Mesenchymal stem cell (in vitro differentiated cells and primary cell): ENCODE measurements around the gene CTRB1.
A peak's percentile ranks its signal among the peaks of the same experiment; 100 is the strongest.

ENCODE experiments used
- DNase-seq: peaks from one replicate; pipeline ENCODE4 v3.0.0-alpha.2; 2013
- H2AFZ ChIP-seq: one replicate; pipeline ENCODE4 v1.6.1; 2013; ENCODE audit warnings: low read depth, mild to moderate bottlenecking, control low read depth, inconsistent platforms, low read length, moderate library complexity
- H2AK5ac ChIP-seq: 2 replicates; pipeline ENCODE4 v1.6.1; 2013; ENCODE audit warnings: low read length, moderate library complexity, mild to moderate bottlenecking, inconsistent platforms; ENCODE audit not compliant: severe bottlenecking
- H2BK120ac ChIP-seq: one replicate; pipeline ENCODE4 v1.6.1; 2013; ENCODE audit warnings: low read depth, mild to moderate bottlenecking, inconsistent platforms, low read length, moderate library complexity
- H2BK12ac ChIP-seq, 2 experiments: one replicate each; pipeline ENCODE4 v1.6.1; 2013; ENCODE audit warnings: inconsistent platforms in 2 of 2, low read length in 2 of 2, mild to moderate bottlenecking in 2 of 2, moderate library complexity in 2 of 2, control low read depth in 1 of 2
- H2BK15ac ChIP-seq: one replicate; pipeline ENCODE4 v1.6.1; 2013; ENCODE audit warnings: mild to moderate bottlenecking, low read depth, inconsistent platforms; ENCODE audit not compliant: poor library complexity, severe bottlenecking
- H2BK5ac ChIP-seq: 2 replicates; pipeline ENCODE4 v1.6.1; 2013; ENCODE audit warnings: low read depth, mild to moderate bottlenecking, low read length, control low read depth, inconsistent platforms; ENCODE audit not compliant: poor library complexity, severe bottlenecking
- H3K14ac ChIP-seq, 2 experiments: one replicate each; pipeline ENCODE4 v1.6.1; 2013; ENCODE audit warnings: inconsistent platforms in 2 of 2, low read length in 2 of 2, control low read depth in 1 of 2, mild to moderate bottlenecking in 1 of 2, moderate library complexity in 1 of 2
- H3K18ac ChIP-seq, 2 experiments: one replicate each; pipeline ENCODE4 v1.6.1; 2013; ENCODE audit warnings: inconsistent platforms in 2 of 2, low read length in 2 of 2, control low read depth in 1 of 2, low read depth in 1 of 2, mild to moderate bottlenecking in 1 of 2
- H3K23ac ChIP-seq, 2 experiments: one replicate each; pipeline ENCODE4 v1.6.1; 2013; ENCODE audit warnings: inconsistent platforms in 2 of 2, low read length in 2 of 2, mild to moderate bottlenecking in 2 of 2, moderate library complexity in 2 of 2, control low read depth in 1 of 2
- H3K27ac ChIP-seq: 2 replicates; pipeline ENCODE4 v1.5.1; 2013; ENCODE audit warnings: mild to moderate bottlenecking, moderate library complexity, low read length, control low read depth, inconsistent platforms; ENCODE audit not compliant: poor library complexity, severe bottlenecking
- H3K27me3 ChIP-seq, 2 experiments: 2 replicates each; pipeline versions ENCODE4 v1.6.1 to v1.7.0; 2013; ENCODE audit warnings: low read length in 2 of 2, mild to moderate bottlenecking in 2 of 2, moderate library complexity in 2 of 2, control low read depth in 1 of 2, inconsistent platforms in 1 of 2; ENCODE audit not compliant: control insufficient read depth in 1 of 2, insufficient read depth in 1 of 2
- H3K36me3 ChIP-seq, 2 experiments: 2 replicates each; pipeline versions ENCODE4 v1.6.1 to v1.7.0; 2013; ENCODE audit warnings: low read length in 2 of 2, control low read depth in 1 of 2, inconsistent platforms in 1 of 2, low read depth in 1 of 2, mild to moderate bottlenecking in 1 of 2; ENCODE audit not compliant: insufficient read depth in 2 of 2, control insufficient read depth in 1 of 2
- H3K4ac ChIP-seq, 2 experiments: one replicate each; pipeline ENCODE4 v1.6.1; 2013; ENCODE audit warnings: inconsistent platforms in 2 of 2, low read length in 2 of 2, mild to moderate bottlenecking in 2 of 2, moderate library complexity in 2 of 2, control low read depth in 1 of 2, low read depth in 1 of 2
- H3K4me1 ChIP-seq: 2 replicates; pipeline ENCODE4 v1.6.1; 2013; ENCODE audit warnings: low read depth, low read length, control low read depth; ENCODE audit not compliant: control insufficient read depth, insufficient read depth
- H3K4me2 ChIP-seq: 2 replicates; pipeline ENCODE4 v1.6.1; 2013; ENCODE audit warnings: low read length, mild to moderate bottlenecking, inconsistent platforms; ENCODE audit not compliant: poor library complexity, severe bottlenecking
- H3K4me3 ChIP-seq, 2 experiments: 2 replicates each; pipeline versions ENCODE4 v1.5.1 to v1.7.0; 2013; ENCODE audit warnings: low read length in 2 of 2, mild to moderate bottlenecking in 2 of 2, control low read depth in 1 of 2, low read depth in 1 of 2; ENCODE audit not compliant: insufficient read depth in 1 of 2
- H3K79me1 ChIP-seq: replicated peaks from 2 replicates; pipeline ENCODE4 v1.6.1; 2013; ENCODE audit warnings: mild to moderate bottlenecking, control low read depth, low read length, inconsistent platforms; ENCODE audit not compliant: poor library complexity, severe bottlenecking
- H3K9ac ChIP-seq: 2 replicates; pipeline ENCODE4 v1.7.0; 2013; ENCODE audit warnings: mild to moderate bottlenecking, low read length, moderate library complexity
- H3K9me3 ChIP-seq: 2 replicates; pipeline ENCODE4 v1.7.0; 2013; ENCODE audit warnings: mild to moderate bottlenecking, low read length; ENCODE audit not compliant: control insufficient read depth
- H4K8ac ChIP-seq: one replicate; pipeline ENCODE4 v1.6.1; 2013; ENCODE audit warnings: inconsistent platforms, mild to moderate bottlenecking, low read length, moderate library complexity
- H4K91ac ChIP-seq: one replicate; pipeline ENCODE4 v1.6.1; 2013; ENCODE audit warnings: mild to moderate bottlenecking, low read length, inconsistent platforms
- WGBS: methylation state at CpG from one replicate; pipeline ENCODE4 v1.1.7; 2013; ENCODE audit warnings: mixed read lengths; 5-methylcytosine and 5-hydroxymethylcytosine counted together

Gene CTRB1

GRCh38 chr16:75229172-75230031, 10.6 kb downstream of the CTRB1 start:
- no peak overlapping the region for H3K23ac ChIP-seq
- peaks cover 54% of the 10 kb centered on the region for H3K4me1 ChIP-seq
- peak overlapping the region; percentile 28 for H2AK5ac ChIP-seq
- peaks cover 0 to 5% of the 10 kb centered on the region in 2 experiments for H3K27me3 ChIP-seq
- peaks cover 64 to 67% of the 10 kb centered on the region in 2 experiments for H3K36me3 ChIP-seq
- no peak overlapping the region for H2BK15ac ChIP-seq
- H2BK120ac ChIP-seq = no peak overlapping the region
- H3K4me3 ChIP-seq = peak overlapping the region in 1 of 2 experiments; percentile 30
- no peak overlapping the region for H4K8ac ChIP-seq
- peaks cover 17% of the 10 kb centered on the region for H3K79me1 ChIP-seq
- H3K14ac ChIP-seq = no peak overlapping the region
- no peak overlapping the region for H3K4me2 ChIP-seq
- no peak for DNase-seq
- H3K9me3 ChIP-seq = no peaks in the 10 kb centered on the region
- no peak overlapping the region for H3K9ac ChIP-seq
- peak overlapping the region; percentile 24 for H3K27ac ChIP-seq
- peak overlapping the region; percentile 20 for H4K91ac ChIP-seq
- no peak overlapping the region for H2AFZ ChIP-seq
- H2BK5ac ChIP-seq = no peak overlapping the region
- H3K18ac ChIP-seq = peak overlapping the region; percentile 15 to 28
- peak overlapping the region in 1 of 2 experiments; percentile 76 for H2BK12ac ChIP-seq
- 96% methylated on average over 48 of the region's 48 CpGs for WGBS
- peak overlapping the region in 1 of 2 experiments; percentile 25 for H3K4ac ChIP-seq

DNA sequence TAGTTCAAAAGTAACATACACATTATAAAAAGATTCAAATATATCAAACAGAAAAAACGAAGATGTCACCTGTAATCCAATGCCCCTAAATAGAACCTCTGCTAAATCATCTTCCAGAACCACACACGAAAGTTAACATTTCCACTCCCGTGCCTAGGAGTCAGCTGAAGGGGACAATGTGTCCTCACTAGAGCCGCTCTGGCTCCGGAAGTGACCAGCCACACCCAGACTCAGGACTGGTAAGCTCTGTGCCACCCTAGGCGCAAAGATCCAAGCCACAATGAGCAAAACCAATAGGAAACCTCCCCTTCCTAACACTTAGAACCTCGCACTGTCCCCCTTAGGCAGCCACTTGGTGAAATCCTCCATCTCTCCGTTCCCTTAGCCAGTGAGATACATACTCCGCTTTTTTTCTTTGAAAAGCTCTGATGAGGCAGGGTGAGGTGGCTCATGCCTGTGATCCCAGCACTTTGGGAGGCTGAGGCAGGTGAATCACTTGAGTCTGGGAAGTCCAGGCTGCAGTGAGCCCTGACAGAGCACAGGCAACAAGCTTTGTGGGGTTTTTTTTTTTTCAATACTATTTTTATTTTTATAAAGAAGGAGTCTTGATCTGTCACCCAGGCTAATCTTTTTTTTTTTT, 11.8 kb downstream of the CTRB1 start:
- H3K9me3 ChIP-seq = no peaks in the 10 kb centered on the region
- H3K9ac ChIP-seq = peak overlapping the region; percentile 24
- H3K27ac ChIP-seq = peak overlapping the region; percentile 5
- no peak overlapping the region for H2BK5ac ChIP-seq
- no peak overlapping the region for H2BK120ac ChIP-seq
- H3K4ac ChIP-seq = no peak overlapping the region
- H4K8ac ChIP-seq = no peak overlapping the region
- H2AK5ac ChIP-seq = no peak overlapping the region
- H2BK12ac ChIP-seq = no peak overlapping the region
- no peak overlapping the region for H3K23ac ChIP-seq
- H2AFZ ChIP-seq = no peak overlapping the region
- no peaks in the 10 kb centered on the region for H3K27me3 ChIP-seq
- H3K14ac ChIP-seq = no peak overlapping the region
- no peak for DNase-seq
- H3K79me1 ChIP-seq = peaks cover 17% of the 10 kb centered on the region
- H2BK15ac ChIP-seq = no peak overlapping the region
- peaks cover 75 to 78% of the 10 kb centered on the region in 2 experiments for H3K36me3 ChIP-seq
- no peak overlapping the region for H4K91ac ChIP-seq
- WGBS = 98% methylated on average over 8 of the region's 9 CpGs
- H3K18ac ChIP-seq = no peak overlapping the region
- H3K4me2 ChIP-seq = no peak overlapping the region
- peaks cover 59% of the 10 kb centered on the region for H3K4me1 ChIP-seq
- H3K4me3 ChIP-seq = no peak overlapping the region

DNA sequence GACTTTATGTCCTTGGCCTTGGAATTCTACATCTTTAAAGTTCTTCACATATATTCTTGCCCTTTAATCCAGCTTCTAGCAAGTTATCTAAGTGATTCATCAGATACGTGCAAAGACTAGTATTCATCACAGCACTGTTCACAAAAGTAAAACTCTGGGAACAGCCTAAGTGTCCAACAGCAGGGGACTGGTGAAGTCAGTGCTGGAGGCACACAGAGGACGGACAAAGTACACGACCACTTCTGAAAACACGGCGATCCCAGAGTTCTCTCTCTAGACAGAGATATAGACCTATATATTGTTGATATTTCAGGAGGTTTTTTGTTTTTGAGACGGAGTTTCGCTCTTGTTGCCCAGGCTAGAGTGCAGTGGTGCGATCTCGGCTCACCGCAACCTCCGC, 12.8 kb downstream of the CTRB1 start:
- Histone ChIP-seq H2AK5ac (no peak overlapping the region), H3K79me1 (peaks cover 17% of the 10 kb centered on the region), H3K4me2 (no peak overlapping the region), H2BK12ac (no peak overlapping the region), H4K91ac (no peak overlapping the region), H2BK5ac (no peak overlapping the region), H3K4me3 (no peak overlapping the region), H3K9ac (peak overlapping the region; percentile 9), H3K4ac (no peak overlapping the region), H3K9me3 (no peaks in the 10 kb centered on the region), H3K27me3 (no peaks in the 10 kb centered on the region), H3K27ac (no peak overlapping the region), H2BK120ac (no peak overlapping the region), H3K36me3 (peaks cover 85 to 86% of the 10 kb centered on the region in 2 experiments), H2AFZ (no peak overlapping the region), H4K8ac (no peak overlapping the region), H3K23ac (no peak overlapping the region), H3K14ac (no peak overlapping the region), H3K4me1 (peaks cover 60% of the 10 kb centered on the region), H3K18ac (no peak overlapping the region), H2BK15ac (no peak overlapping the region)
- WGBS = 91% methylated on average over 8 of the region's 11 CpGs
- no peak for DNase-seq

DNA sequence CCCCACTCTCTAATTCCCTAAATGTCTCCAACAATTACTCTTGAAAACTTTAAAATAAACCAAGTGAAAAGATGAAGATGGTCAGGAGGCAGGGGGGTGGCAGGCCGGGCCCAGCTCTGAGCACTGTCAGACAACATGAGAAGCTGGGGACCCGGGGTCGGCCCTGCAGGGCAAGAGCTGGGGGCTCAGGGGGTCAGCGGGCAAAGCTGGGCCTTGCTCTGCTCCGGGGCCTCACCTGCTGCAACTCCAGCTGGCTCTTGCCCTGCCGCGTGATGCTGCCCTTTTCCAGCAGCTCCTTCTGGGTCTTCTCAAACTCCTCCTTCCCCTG, 14.8 kb downstream of the CTRB1 start:
- Histone ChIP-seq H2BK12ac (no peak overlapping the region), H3K14ac (no peak overlapping the region), H3K4ac (no peak overlapping the region), H3K4me2 (no peak overlapping the region), H2BK5ac (no peak overlapping the region), H4K8ac (no peak overlapping the region), H2BK15ac (no peak overlapping the region), H2BK120ac (no peak overlapping the region), H3K27ac (peak overlapping the region; percentile 72), H3K36me3 (peaks cover 72 to 86% of the 10 kb centered on the region in 2 experiments), H2AK5ac (no peak overlapping the region), H3K79me1 (peaks cover 10% of the 10 kb centered on the region), H3K18ac (no peak overlapping the region), H3K4me1 (peaks cover 65% of the 10 kb centered on the region), H3K27me3 (no peaks in the 10 kb centered on the region), H2AFZ (no peak overlapping the region), H3K9me3 (no peaks in the 10 kb centered on the region), H4K91ac (no peak overlapping the region), H3K4me3 (no peak overlapping the region), H3K23ac (no peak overlapping the region), H3K9ac (peak overlapping the region; percentile 54)
- no peak for DNase-seq
- 92% methylated on average over 6 of the region's 7 CpGs for WGBS
